A172 (cell line): Measurements from ENCODE around the gene INSRR. TPM values are rescaled to one million over a fixed set of nuclear protein-coding genes. Genes with fewer than 3 reads are reported as not detected.

Source experiments
- DNase-seq: peaks from one replicate; pipeline ENCODE4 v3.0.0-alpha.2; 2015; ENCODE audit warnings: low spot score
- total RNA-seq: library from RNA; depleted of rRNA; stranded (reverse); fragments of >200 nt; shearing (Covaris generic); gene quantifications from 2 replicates; pipeline ENCODE4 v1.2.3, GENCODE V29; 2014; rRNA removed

The INSRR gene
- total RNA-seq, 1 experiment from 2014 or later = not detected

- DNase-seq = no peak
Measured at GRCh38 chr1:156806512-156807440, 52.1 kb downstream of the INSRR start.

- DNase-seq = peak; percentile 46
Measured at GRCh38 chr1:156805766-156806511, 53.0 kb downstream of the INSRR start.

- peak; percentile 43 for DNase-seq
Measured at GRCh38 chr1:156804572-156805243, 54.2 kb downstream of the INSRR start.

GRCh38 chr1:156804026-156804425 lies 54.9 kb downstream of the INSRR start:
- no peak for DNase-seq

- DNase-seq = no peak
Measured at GRCh38 chr1:156803086-156803851, 55.6 kb downstream of the INSRR start.

DNA sequence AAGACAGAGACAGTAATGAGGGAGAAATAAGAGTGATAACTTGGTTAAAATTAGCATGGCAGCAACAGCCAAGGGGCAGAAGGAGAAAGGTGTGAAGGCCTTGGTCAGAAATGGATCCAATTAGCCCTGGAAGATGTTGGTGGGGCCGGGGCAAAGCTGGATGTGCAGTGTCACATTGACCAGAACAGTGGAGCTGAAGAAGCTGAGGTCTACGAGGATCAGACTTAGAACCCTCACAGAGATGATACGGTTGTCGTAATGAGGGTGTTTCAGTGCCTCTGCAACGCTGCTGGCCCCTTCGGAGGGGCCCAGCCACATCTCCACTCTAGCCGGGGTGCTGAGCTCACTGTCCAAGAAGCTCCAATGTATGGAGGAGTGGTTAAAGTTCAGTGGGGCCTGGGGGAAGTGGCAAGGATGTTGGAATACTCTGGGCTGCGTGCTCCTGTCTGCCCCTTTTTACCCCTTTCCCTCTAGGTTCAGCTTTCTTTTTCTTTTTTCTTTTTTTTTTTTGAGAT lies 56.4 kb downstream of the INSRR start:
- DNase-seq = no peak

DNA sequence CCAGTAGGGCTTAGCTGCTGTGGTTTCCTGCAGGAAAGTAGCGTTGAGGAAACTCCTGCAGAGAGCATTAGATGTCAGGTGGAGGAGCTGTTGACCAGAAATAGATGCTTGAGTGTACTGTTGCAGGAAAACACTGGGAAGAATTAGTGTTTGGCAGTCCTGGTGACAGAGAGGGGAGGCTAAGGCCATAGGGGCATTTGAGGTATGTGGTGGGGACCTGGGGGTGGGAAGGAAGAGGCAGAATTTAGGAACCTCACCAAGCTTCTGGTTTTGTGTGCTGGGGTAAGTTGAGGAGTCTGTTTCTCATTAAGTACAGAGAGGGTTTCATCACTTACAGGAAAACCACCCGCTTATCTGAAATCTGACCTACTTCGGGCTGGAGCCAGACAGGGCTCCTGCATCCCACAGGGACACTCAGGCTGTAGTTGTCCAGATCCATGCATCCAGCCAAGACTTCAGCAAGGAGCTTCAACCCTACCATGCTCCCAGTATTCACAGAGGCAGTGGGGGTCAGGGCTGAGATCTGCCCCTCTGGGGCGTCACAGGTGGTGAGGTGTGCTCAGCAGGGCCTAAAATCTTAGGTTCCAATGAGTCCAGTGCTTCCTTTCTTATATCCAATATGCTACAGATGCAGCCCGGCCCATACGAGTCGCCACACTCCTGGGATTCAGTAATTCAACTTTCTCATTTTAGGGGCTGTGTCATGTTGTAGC lies 57.4 kb downstream of the INSRR start:
- DNase-seq = no peak

GRCh38 chr1:156797212-156797871 lies 61.6 kb downstream of the INSRR start:
- DNase-seq = peak; percentile 80

GRCh38 chr1:156796340-156797097 lies 62.4 kb downstream of the INSRR start:
- DNase-seq = peak; percentile 78

GRCh38 chr1:156795787-156796186 lies 63.1 kb downstream of the INSRR start:
- DNase-seq = peak; percentile 75

DNA sequence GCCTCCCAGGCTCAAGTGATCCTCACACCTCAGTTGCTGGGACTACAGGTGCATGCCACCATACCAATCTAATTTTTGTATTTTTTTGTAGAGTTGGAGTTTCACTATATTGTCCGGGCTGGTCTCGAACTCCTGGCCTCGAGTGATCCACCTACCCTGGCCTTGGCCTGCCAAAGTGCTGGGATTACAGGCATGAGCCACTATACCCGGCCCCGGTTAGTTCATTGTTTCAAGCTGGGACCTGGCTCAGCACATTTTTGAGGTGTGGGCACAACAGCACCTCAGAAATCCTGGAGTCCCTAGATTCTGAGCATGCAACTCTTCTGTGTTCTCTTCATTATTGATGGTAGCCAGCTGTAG lies 63.6 kb downstream of the INSRR start:
- no peak for DNase-seq

DNA sequence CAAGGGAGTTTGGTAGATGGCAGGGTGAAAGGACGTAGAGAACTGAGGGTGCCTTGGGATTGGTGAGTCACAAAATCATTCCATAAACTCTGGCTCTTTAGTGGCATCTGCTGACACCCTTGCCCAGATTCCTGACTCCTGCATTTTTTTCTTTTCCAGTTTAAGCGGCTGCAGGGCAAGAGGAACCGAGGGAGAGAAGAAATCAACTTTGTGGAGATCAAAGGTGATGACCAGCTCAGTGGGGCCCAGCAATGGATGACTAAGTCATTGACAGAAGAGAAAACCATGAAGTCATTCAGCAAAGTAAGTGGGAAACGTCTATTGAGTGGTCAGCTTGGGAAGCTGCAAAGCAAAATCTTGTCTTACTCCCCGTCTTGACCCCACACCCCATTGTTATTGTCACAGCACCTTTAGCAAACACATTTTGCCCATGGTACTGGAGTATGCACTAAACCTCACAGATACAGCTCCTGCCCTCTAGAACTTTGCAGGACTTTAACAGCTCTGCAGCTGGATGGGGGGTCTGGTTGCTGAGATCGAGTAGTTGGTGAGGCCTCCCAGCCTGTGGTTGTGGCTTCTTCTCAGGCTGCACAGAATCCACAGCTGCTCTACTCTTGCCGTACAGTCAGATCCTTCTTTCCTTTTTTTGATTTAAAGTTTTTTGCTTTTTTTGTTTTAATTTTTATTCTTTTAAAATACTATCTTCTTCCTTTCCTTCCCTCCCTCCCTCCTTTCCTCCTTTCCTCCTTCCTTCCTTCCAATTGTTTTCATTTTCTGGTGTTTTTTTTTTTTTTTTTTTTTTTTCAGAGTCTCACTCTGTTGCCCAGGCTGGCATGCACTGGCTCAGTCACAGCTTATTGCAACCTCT lies 64.2 kb downstream of the INSRR start:
- DNase-seq = peak; percentile 53

Other genes starting within 250 kb of the INSRR start
- gene HAPLN2, start 239.7 kb downstream of the INSRR start, total RNA-seq = 0.26 TPM in 1 of 2 replicates, not detected in the other
- gene BCAN, start 217.0 kb downstream of the INSRR start, total RNA-seq = not detected in 2 replicates
- 60.4 and 105 TPM in 2 replicates for gene NES, start 181.7 kb downstream of the INSRR start, total RNA-seq
- gene CRABP2, start 153.5 kb downstream of the INSRR start, total RNA-seq = 5.4 and 6.3 TPM in 2 replicates
- gene METTL25B, start 130.6 kb downstream of the INSRR start, total RNA-seq = 4.9 and 5.7 TPM in 2 replicates
- gene ISG20L2, start 130.4 kb downstream of the INSRR start, total RNA-seq = 18.9 and 25.6 TPM in 2 replicates
- 133 and 138 TPM in 2 replicates for gene MRPL24, start 118.0 kb downstream of the INSRR start, total RNA-seq
- 430 and 446 TPM in 2 replicates for gene HDGF, start 107.4 kb downstream of the INSRR start, total RNA-seq
- gene PRCC, start 91.6 kb downstream of the INSRR start, total RNA-seq = 40.3 and 51.5 TPM in 2 replicates
- 0.09 TPM in 1 of 2 replicates, not detected in the other for gene SH2D2A, start 42.3 kb downstream of the INSRR start, total RNA-seq
- 0.16 and 0.24 TPM in 2 replicates for gene NTRK1, start 1.7 kb upstream of the INSRR start, total RNA-seq
- 2.8 and 3.1 TPM in 2 replicates for gene PEAR1, start 34.6 kb upstream of the INSRR start, total RNA-seq
- not detected in 2 replicates for gene LRRC71, start 61.5 kb upstream of the INSRR start, total RNA-seq
- gene ARHGEF11, start 186.6 kb upstream of the INSRR start, total RNA-seq = 21.5 and 21.7 TPM in 2 replicates
- not detected in 2 replicates for gene ETV3L, start 240.7 kb upstream of the INSRR start, total RNA-seq